Suprapubic skin (tissue), 4 donors: ENCODE data around the gene ABCC3.

Experiments used
- CTCF ChIP-seq, 2 donors: fragments of 200-600 bp in 1 of 2; fragments of 450-650 bp in 1 of 2; sonication (generic) in 1 of 2; IDR thresholded peaks; one replicate each; pipeline ENCODE4 v1.5.1; 2016 to 2019; ENCODE audit warnings: antibody characterized with exemption in 2 of 2, mild to moderate bottlenecking in 1 of 2, moderate library complexity in 1 of 2
- EP300 ChIP-seq: sonication (generic); formaldehyde crosslinking; IDR thresholded peaks from one replicate; pipeline ENCODE4 v1.6.1; 2017; ENCODE audit warnings: antibody characterized with exemption
- POLR2AphosphoS5 ChIP-seq, 3 donors: sonication (generic); formaldehyde crosslinking; IDR thresholded peaks; one replicate each; pipeline ENCODE4 v1.6.1; 2017; ENCODE audit warnings: antibody characterized with exemption in 3 of 3

GRCh38 chr17:50692448-50693035 lies 57.9 kb downstream of the ABCC3 start:
- no peak for TF ChIP-seq CTCF (IDR thresholded peaks at IDR 0.05)
- TF ChIP-seq POLR2AphosphoS5 (IDR thresholded peaks at IDR 0.05) = no peak
- TF ChIP-seq EP300 = no peak
